Measurements from ENCODE around the gene BRWD1. TPM values are rescaled to one million over a fixed set of nuclear protein-coding genes. Genes with fewer than 3 reads are reported as not detected.
A peak's percentile ranks its signal among the peaks of the same experiment; 100 is the strongest.

Gene BRWD1
- total RNA-seq, 1 experiment from 2014 or later = 53.3 TPM

- TF ChIP-seq GRHL2 (CRISPR knock-in tag; IDR thresholded peaks at IDR 0.05; ENCODE audit: insufficient replicate concordance, severe bottlenecking) (no peak), ZBTB43 (CRISPR knock-in tag; IDR thresholded peaks at IDR 0.05) (no peak)
Observed at GRCh38 chr21:39265603-39266002, 47.8 kb downstream of the BRWD1 start (continued).

- Mint-ChIP-seq H3K4me1 (no peaks in the 10 kb centered on the region), H3K27ac (no peak overlapping the region), H3K36me3 (peaks cover 51% of the 10 kb centered on the region), H3K9me3 (no peaks in the 10 kb centered on the region), H3K4me3 (no peak overlapping the region), H3K27me3 (ENCODE audit: low read depth) (no peaks in the 10 kb centered on the region)
- POLR2A ChIA-PET = no interaction called here
- ATAC-seq = no peak
- TF ChIP-seq ZNF512 (CRISPR knock-in tag; IDR thresholded peaks at IDR 0.05; ENCODE audit: borderline replicate concordance) = no peak
- peak; percentile 59 for TF ChIP-seq GABPB1 (CRISPR knock-in tag; IDR thresholded peaks at IDR 0.05)
- DNase-seq (ENCODE audit: low spot score) = no peak
- CTCF ChIA-PET = no interaction called here
Observed at GRCh38 chr21:39263372-39263771, 50.1 kb downstream of the BRWD1 start.

GRCh38 chr21:39258207-39258606, 55.2 kb downstream of the BRWD1 start:
- no peaks in the 10 kb centered on the region for H3K9me3 Mint-ChIP-seq
- POLR2A ChIA-PET = no interaction called here
- H3K36me3 Mint-ChIP-seq = peaks cover 50% of the 10 kb centered on the region
- H3K4me3 Mint-ChIP-seq = no peak overlapping the region
- CTCF ChIA-PET = no interaction called here
- no peak for DNase-seq (ENCODE audit: low spot score)
- H3K27me3 Mint-ChIP-seq (ENCODE audit: low read depth) = no peaks in the 10 kb centered on the region
- ATAC-seq = no peak
- H3K4me1 Mint-ChIP-seq = no peaks in the 10 kb centered on the region
- H3K27ac Mint-ChIP-seq = no peak overlapping the region
- TF ChIP-seq E2F5 (CRISPR knock-in tag; IDR thresholded peaks at IDR 0.05) (no peak), ZNF263 (CRISPR knock-in tag; IDR thresholded peaks at IDR 0.05; ENCODE audit: low read depth) (no peak), ELF4 (CRISPR knock-in tag; IDR thresholded peaks at IDR 0.05; ENCODE audit: low read depth) (no peak), SOX15 (CRISPR knock-in tag; IDR thresholded peaks at IDR 0.05) (no peak), EMX1 (CRISPR knock-in tag; IDR thresholded peaks at IDR 0.05) (no peak), ZSCAN18 (CRISPR knock-in tag; IDR thresholded peaks at IDR 0.05) (no peak), ZNF416 (CRISPR knock-in tag; IDR thresholded peaks at IDR 0.05) (no peak), FOXJ3 (CRISPR knock-in tag; IDR thresholded peaks at IDR 0.05; ENCODE audit: borderline replicate concordance) (no peak), ZNF396 (CRISPR knock-in tag; IDR thresholded peaks at IDR 0.05; ENCODE audit: borderline replicate concordance) (no peak), JAZF1 (CRISPR knock-in tag; IDR thresholded peaks at IDR 0.05) (no peak), PRDM15 (CRISPR knock-in tag; IDR thresholded peaks at IDR 0.05) (no peak), HMGA2 (CRISPR knock-in tag; IDR thresholded peaks at IDR 0.05) (no peak), ZNF425 (CRISPR knock-in tag; conservative IDR thresholded peaks at IDR 0.05) (no peak), ATF6 (CRISPR knock-in tag; IDR thresholded peaks at IDR 0.05) (no peak), GTF2I (CRISPR knock-in tag; conservative IDR thresholded peaks at IDR 0.05) (no peak)

All from WTC11 (cell line).